Adrenal gland (tissue), 12 donors: ENCODE data around the gene FOCAD. TPM values are rescaled to one million over a fixed set of nuclear protein-coding genes. Genes with fewer than 3 reads are reported as not detected.

Source experiments
- DNase-seq, 7 donors: peaks; one replicate each; pipeline ENCODE4 v3.0.0-alpha.2; 2019 to 2020
- H3K27ac ChIP-seq, 5 donors: fragments of 200-600 bp; sonication (generic) in 4 of 5; 1 replicate in 3 of 5; 2 replicates in 2 of 5; pipeline versions ENCODE4 v1.5.1 to v1.8.0; 2016 to 2020; ENCODE audit warnings: mild to moderate bottlenecking in 1 of 5
- H3K27me3 ChIP-seq: fragments of 200-600 bp; 2 replicates; pipeline ENCODE4 v1.8.0; 2021
- H3K36me3 ChIP-seq, 2 donors: fragments of 200-600 bp; replicated peaks in 1 of 2; 1 replicate in 1 of 2; 2 replicates in 1 of 2; pipeline versions ENCODE4 v1.5.1 to v1.8.0; 2018 to 2022
- H3K4me1 ChIP-seq, 2 donors: fragments of 200-600 bp; replicated peaks in 1 of 2; 1 replicate in 1 of 2; 2 replicates in 1 of 2; pipeline versions ENCODE4 v1.5.1 to v1.8.0; 2018 to 2021
- H3K4me3 ChIP-seq, 4 donors: fragments of 200-600 bp; sonication (generic) in 3 of 4; one replicate each; pipeline ENCODE4 v1.5.1; 2016 to 2018
- H3K9me3 ChIP-seq, 3 donors: fragments of 200-600 bp; sonication (generic) in 1 of 3; replicated peaks in 1 of 3; 1 replicate in 2 of 3; 2 replicates in 1 of 3; pipeline versions ENCODE4 v1.5.1 to v1.8.0; 2016 to 2021
- CTCF ChIP-seq, 6 experiments: fragments of 450-650 bp in 4 of 6; fragments of 200-600 bp in 2 of 6; sonication (generic) in 1 of 6; IDR thresholded peaks; 1 replicate in 5 of 6; 2 replicates in 1 of 6; pipeline versions ENCODE4 v1.5.1 to v1.8.0; 2016 to 2021; ENCODE audit warnings: antibody characterized with exemption in 6 of 6, mild to moderate bottlenecking in 2 of 6, moderate library complexity in 1 of 6
- POLR2A ChIP-seq, 2 donors: fragments of 450-650 bp; IDR thresholded peaks; one replicate each; pipeline ENCODE4 v1.6.1; 2017; ENCODE audit warnings: antibody characterized with exemption in 2 of 2, mild to moderate bottlenecking in 2 of 2, moderate library complexity in 1 of 2
- WGBS, 4 donors: extraction: QIAGEN DNeasy Blood & Tissue Kit in 2 of 4; methylation state at CpG; one replicate each; pipeline versions ENCODE4 v1.1.5 to v1.1.7; 2013 to 2017; 5-methylcytosine and 5-hydroxymethylcytosine counted together
- intact Hi-C, 2 donors: fragments of 100-400 bp; cut with DNase I; formaldehyde crosslinking; loops; one replicate each; pipeline versions ENCODE4 v1.14.1 to v1.15.0; 2022 to 2023
- polyA plus RNA-seq, 3 donors: library from polyadenylated mRNA; stranded (reverse); fragments of 200-250 nt in 2 of 3; fragments of 350-450 nt in 1 of 3; fragmentation: Illumina TruSeq in 1 of 3; extraction: RNeasy Lipid Tissue Mini Kit (QIAGEN cat#74804) in 1 of 3; gene quantifications; one replicate each; pipeline ENCODE4 v1.2.3, GENCODE V29; 2013 to 2014
- total RNA-seq, 9 donors: library from RNA; depleted of rRNA in 4 of 9; stranded (reverse); fragments of >200 nt in 4 of 9; fragments of 120-200 nt in 1 of 9; fragmentation: NEBNext Ultra II Directional in 1 of 9; extraction: Animal tissue kit (Norgen Biotek cat#: 25700) in 1 of 9; gene quantifications; one replicate each; pipeline versions ENCODE4 v1.1.0 to v1.2.4, GENCODE V29; 2013 to 2023
- donor health status: healthy with polysubstance abuse.
- donor health status: Bipolar disorder and iron deficiency.
- donor health status: DM: yes; HTN: yes; CAD: no.
- donor health status: DM: no; HTN: no; CAD: no.
- donor health status: DM: no; HTN: no; CAD: no.
- donor health status: DM: yes; HTN: yes; CAD: no.

The FOCAD gene
- total and polyA plus RNA-seq, 12 donors = 20.5 to 134 (median 59.7) TPM

DNA sequence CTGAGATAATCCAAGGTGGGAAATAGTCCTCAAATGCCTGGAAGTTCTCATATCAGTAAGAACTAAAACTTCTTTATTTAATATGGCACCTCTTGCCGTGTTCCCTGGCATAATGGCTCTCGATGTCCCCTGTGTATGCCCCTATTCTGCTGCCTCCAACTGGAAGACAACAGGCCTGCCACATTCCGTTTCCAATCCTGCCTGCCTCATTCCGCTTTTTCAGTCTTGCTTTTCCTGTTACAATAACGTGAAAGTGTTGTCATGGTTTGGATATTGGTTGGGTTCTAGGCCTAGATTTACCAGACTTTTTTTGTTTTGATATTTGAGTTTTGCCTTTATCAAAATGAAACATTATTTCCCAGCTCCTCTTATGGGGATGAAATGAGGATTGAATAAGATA, 98.2 kb downstream of the FOCAD start:
- H3K9me3 ChIP-seq = no peaks in the 10 kb centered on the region
- H3K27me3 ChIP-seq = no peaks in the 10 kb centered on the region
- 95 to 96% (median 96%) methylated on average over 5 of the region's 5 CpGs for WGBS, 4 donors
- intact Hi-C loops = loop anchor here in 1 of 2 donors (10.0 kb wide), 1 partner anchor 57 kb away; no protein-coding TSS in a partner anchor
- no peaks in the 10 kb centered on the region for H3K36me3 ChIP-seq
- no peak overlapping the region for H3K27ac ChIP-seq
- no peaks in the 10 kb centered on the region for H3K4me1 ChIP-seq
- no peak overlapping the region for H3K4me3 ChIP-seq
- DNase-seq = no peak
- TF ChIP-seq CTCF (IDR thresholded peaks at IDR 0.05) (no peak), POLR2A (IDR thresholded peaks at IDR 0.05) (no peak)

- no peak overlapping the region for H3K27ac ChIP-seq
- TF ChIP-seq POLR2A (IDR thresholded peaks at IDR 0.05) (no peak), CTCF (IDR thresholded peaks at IDR 0.05) (no peak)
- no peaks in the 10 kb centered on the region for H3K9me3 ChIP-seq
- DNase-seq = no peak
- no peaks in the 10 kb centered on the region for H3K36me3 ChIP-seq
- no peak overlapping the region for H3K4me3 ChIP-seq
- H3K4me1 ChIP-seq = no peaks in the 10 kb centered on the region
- intact Hi-C loops = loop anchor here in 1 of 2 donors (10.0 kb wide), 1 partner anchor 59 kb away; no protein-coding TSS in a partner anchor
- 96 to 98% (median 97%) methylated on average over 3 of the region's 3 CpGs for WGBS, 4 donors
- H3K27me3 ChIP-seq = no peaks in the 10 kb centered on the region
Observed at GRCh38 chr9:20783057-20784038, 99.3 kb downstream of the FOCAD start.

GRCh38 chr9:20784196-20784595, 100.1 kb downstream of the FOCAD start:
- no peak for DNase-seq
- H3K27me3 ChIP-seq = no peaks in the 10 kb centered on the region
- H3K9me3 ChIP-seq = no peaks in the 10 kb centered on the region
- H3K4me3 ChIP-seq = no peak overlapping the region
- TF ChIP-seq CTCF (IDR thresholded peaks at IDR 0.05) = no peak
- TF ChIP-seq POLR2A (IDR thresholded peaks at IDR 0.05) = no peak
- H3K27ac ChIP-seq = no peak overlapping the region
- intact Hi-C loops = loop anchor here in 1 of 2 donors (10.0 kb wide), 1 partner anchor 59 kb away; no protein-coding TSS in a partner anchor
- WGBS, 4 donors = 91 to 92% (median 92%) methylated on average over 1 of the region's 1 CpG
- H3K36me3 ChIP-seq = no peaks in the 10 kb centered on the region
- no peaks in the 10 kb centered on the region for H3K4me1 ChIP-seq

- Histone ChIP-seq H3K4me3 (no peak overlapping the region), H3K36me3 (no peaks in the 10 kb centered on the region), H3K4me1 (no peaks in the 10 kb centered on the region), H3K27ac (no peak overlapping the region), H3K9me3 (no peaks in the 10 kb centered on the region), H3K27me3 (no peaks in the 10 kb centered on the region)
- no peak for TF ChIP-seq POLR2A (IDR thresholded peaks at IDR 0.05)
- no peak for TF ChIP-seq CTCF (IDR thresholded peaks at IDR 0.05)
- intact Hi-C loops = loop anchor here in 1 of 2 donors (10.0 kb wide), 1 partner anchor 62 kb away; no protein-coding TSS in a partner anchor
- WGBS, 4 donors = 73 to 86% (median 81%) methylated on average over 1 of the region's 1 CpG; no CpG with 5 or more reads in 1 of the 4 donors
- no peak for DNase-seq
Observed at GRCh38 chr9:20786807-20787206, 102.7 kb downstream of the FOCAD start.
